GM18511 (cell line): ENCODE data around the gene PREX1.

ENCODE experiments used
- ATAC-seq: cut with Tn5 transposase; IDR thresholded peaks from one replicate; pipeline ENCODE4 v1.9.1; 2021; ENCODE audit warnings: mild to moderate bottlenecking, moderate library complexity; ENCODE audit not compliant: unreplicated experiment

Gene PREX1

GRCh38 chr20:48705240-48706115, 122.3 kb downstream of the PREX1 start:
- ATAC-seq = no peak

- no peak for ATAC-seq
These were observed 123.0 kb downstream of the PREX1 start for GRCh38 chr20:48704761-48705160.

- no peak for ATAC-seq
These were observed 124.1 kb downstream of the PREX1 start for GRCh38 chr20:48703511-48704219.

DNA sequence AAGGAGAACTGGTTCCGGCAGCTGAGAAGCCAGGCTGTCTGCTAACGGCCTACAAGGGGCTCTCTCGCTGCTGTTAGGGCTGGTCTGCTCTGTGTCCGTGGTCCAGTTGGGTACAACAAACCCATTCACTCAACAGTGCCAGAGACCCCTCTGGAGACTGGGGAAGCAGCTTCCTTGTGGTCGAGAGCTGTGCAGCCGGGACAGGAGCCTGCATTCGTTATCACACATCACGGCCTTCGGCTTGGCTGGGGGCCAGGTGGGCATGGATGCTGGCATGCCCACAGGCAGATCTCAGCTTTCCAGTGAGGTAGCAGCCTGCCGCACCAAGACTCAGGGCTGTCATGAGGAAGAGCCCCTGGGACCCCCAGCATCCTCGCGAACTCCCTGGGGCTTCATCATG, 124.7 kb downstream of the PREX1 start:
- ATAC-seq = no peak

- ATAC-seq = no peak
These were observed 125.3 kb downstream of the PREX1 start for GRCh38 chr20:48702455-48702913.

GRCh38 chr20:48701702-48702101, 126.1 kb downstream of the PREX1 start:
- no peak for ATAC-seq

DNA sequence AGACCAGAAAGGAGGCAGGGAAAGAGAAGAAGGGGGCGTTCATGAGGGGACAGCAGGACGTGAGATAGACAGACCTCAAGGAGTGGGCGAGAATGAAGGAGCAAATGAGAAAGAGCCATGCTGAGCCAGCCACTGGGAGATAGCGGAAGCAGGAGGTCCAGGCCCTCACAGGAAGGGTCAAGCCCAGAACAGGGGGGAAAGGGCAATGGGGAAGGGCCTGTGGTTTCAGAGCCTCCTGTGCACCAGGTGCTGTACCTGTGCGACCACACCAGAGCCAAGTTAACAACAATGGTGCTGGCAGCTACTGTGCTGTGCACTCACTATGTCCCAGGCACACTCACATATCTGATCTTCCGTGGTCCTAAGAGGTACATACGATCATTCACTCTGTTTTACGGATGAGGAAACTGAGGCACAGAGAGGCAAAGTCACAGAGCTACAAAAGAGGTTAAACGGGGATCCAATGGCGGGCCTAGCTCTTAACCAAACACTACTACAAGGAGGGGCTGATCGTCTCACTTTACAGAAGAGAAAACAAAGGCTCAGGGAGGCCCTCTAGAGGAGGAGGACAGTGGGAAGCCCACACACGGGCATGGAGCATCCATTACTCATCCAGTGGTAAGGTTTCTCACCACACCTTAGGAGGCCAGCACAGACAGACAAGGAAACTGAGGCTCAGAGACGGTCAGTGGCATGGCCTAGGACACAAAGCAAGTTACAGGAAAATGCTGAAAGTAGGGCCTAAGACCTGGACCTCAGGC, 129.1 kb downstream of the PREX1 start:
- ATAC-seq = no peak

DNA sequence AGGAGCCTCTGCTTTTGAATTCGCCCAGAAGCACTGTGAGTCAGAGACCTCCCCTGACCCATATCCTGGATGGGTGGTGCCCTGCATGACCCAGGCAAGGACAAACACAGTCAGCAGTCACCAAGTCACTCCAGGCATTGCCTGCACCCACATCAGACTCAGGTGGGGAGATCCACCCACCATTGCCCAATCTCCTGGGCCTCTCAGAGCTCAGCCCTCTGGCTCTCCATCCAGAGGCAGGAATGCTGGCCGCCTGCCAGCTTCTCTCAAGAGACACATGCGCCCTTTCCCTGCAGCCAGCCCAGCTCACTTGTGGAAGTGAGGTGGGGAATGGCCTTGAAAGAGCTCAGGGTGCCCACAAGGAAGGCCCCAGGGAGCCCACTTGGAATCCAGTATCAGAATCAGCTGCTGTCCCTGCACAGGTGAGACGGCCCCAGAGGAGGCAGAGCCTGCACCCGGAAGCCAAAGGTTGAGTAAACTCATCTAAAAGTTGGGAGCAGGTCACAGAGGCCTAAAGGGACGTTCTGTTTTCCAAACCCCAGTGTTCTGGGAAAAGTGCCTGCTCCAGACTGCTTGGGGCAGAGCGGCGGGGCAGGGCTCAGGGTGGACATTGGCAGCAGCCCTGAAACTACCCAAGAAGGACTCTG, 129.8 kb downstream of the PREX1 start:
- ATAC-seq = no peak

DNA sequence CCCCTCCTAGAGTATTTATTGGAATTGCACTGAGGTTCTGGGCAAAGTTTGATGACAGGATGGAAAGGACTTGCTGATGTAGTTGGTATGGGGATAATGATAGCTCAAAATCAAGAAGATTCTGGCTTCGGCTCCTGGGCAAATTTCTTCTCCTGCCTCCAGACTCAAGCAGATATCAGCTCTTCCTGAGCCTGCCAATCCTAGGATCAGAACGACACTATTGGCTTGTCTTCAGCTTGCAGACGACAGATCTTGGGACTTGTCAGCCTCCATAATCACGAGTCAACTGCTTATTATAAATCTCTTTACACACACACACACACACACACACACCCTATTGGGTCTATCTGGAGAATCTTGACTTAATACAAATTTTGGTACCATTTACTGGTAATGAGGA, 131.1 kb downstream of the PREX1 start:
- ATAC-seq = no peak

GRCh38 chr20:48695738-48696137, 132.1 kb downstream of the PREX1 start:
- no peak for ATAC-seq

- no peak for ATAC-seq
These were observed 132.5 kb downstream of the PREX1 start for GRCh38 chr20:48695255-48695654.

DNA sequence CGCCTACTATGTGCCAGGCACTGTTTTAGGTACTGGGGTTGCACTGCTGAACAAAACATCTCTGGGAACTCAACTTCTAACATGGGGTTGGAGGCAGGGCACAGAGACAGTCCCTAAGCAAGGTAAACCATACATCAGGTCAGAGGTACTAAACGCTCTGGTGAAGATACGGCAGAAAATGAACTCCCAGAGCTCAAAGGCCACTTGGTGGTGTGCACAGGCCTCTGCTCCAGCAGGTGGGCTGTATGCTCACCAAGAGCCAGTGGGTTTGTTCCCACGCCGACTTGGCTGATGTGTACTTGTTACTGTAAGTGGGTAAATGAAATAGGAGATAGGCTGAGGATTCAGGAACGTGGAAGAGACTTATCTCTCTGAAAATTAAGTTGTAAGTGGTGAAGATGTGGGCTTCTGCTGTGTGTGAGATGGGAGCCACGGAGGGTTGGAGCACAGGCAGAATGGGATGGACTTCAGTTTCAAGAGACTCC, 133.4 kb downstream of the PREX1 start:
- ATAC-seq = no peak

DNA sequence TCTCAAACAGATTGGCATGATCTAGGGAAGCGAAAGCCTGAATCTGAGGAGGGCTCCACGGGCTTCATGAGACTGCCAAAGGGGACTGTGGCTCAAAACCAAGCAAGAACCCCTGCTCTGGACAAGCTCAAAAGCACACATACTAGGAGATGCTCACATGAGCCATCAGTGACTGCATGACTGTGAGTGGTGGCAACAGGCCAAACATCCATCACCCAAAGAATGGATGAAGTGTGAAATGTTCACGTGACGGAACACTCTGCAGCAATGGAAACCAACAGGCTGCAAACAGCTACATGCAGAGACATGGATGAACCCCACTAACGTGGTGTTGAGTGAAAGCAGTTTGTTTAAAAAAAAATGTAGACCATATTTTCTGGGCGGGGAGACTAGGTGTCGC, 136.3 kb downstream of the PREX1 start:
- no peak for ATAC-seq

DNA sequence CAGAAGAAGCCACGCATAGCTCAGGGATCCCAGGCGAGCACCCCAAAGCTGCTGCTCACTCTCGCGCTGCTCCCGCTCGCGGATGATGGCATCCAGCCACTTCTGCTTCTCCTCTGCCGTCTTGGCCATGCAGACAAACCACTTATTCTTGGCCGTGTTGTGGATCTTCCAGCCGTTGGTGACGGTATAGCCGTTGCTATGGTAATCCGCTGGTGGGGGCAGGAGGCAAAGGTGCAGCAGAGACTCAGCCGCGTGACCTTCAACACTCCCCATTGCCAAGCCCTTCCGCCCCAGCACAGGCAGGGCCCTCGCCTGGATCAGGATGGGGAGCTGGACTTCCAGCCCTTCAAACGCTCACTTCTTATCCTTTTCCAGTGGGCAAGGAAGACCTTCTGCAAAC, 136.9 kb downstream of the PREX1 start:
- no peak for ATAC-seq

DNA sequence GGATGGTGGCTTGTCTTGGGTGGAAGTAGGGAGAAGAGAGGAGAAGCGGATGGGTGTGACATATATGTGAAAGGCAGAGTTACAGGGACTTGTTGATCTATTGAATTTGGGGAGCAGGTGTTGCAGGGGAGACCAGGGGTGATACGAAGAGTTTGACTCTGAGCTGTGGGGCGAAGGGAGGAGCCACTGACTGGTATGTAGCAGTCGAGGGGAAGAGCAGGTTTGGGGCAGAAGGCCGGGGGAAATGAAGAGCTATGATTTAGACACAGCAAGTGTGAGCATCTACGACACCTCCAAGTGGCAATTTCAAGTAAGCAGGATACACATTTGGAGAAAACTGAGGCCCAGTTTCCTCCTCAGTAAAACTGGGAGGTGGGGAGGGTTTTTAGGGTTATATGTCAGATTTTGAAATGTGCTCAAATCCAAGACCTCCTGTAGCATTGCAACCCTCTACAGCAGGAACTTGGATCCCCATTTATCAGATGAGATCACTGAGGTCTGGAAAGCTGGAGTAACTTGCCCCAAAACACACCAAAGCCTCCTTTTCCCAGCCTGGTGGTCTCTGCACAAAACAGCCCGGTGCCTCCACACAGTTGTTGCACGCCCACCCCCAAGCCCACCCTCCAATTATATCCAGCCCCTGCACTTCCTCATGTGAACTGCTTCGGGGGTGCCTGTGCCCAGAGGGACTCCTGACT, 137.8 kb downstream of the PREX1 start:
- no peak for ATAC-seq

GRCh38 chr20:48689388-48689787, 138.4 kb downstream of the PREX1 start:
- no peak for ATAC-seq

- no peak for ATAC-seq
These were observed 139.2 kb downstream of the PREX1 start for GRCh38 chr20:48688579-48688978.

DNA sequence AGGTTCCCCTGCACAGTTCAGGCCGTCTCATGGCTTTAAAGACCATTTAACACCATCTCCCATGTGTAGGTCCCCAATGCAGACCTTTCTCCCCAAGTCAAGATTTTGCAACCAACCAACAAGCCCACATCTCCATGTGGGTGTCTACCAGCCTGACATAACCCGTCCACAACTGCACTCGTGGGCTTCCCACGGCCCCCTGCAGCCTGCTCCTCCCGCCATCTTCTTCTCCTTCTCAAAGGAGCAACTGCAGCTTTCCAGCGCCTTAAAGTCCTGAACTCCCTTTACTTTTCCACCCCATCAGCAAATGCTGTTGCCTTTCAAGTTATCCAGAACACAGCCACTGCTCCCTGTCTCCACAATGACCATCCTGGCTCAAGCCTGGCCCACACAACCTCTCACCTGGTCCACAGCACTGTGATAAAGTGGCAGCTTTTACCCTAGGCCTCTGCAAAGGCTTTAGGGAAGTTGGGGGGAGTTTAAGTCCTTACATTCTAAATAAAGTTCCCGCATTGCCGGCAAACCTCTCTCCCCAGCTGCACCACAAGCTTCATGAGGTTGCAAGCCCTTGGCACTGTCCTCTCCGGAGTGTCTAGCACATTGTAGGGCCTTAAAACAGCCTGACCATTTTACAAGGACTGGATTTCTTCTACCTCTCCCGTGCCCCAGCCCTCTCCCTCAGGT, 140.5 kb downstream of the PREX1 start:
- no peak for ATAC-seq

GRCh38 chr20:48686238-48687116, 141.3 kb downstream of the PREX1 start:
- no peak for ATAC-seq
